Loucy (cell line): ENCODE measurements around the gene PRM1.

ENCODE experiments used
- CTCF ChIP-seq: fragments of 200-600 bp; sonication (generic); conservative IDR thresholded peaks from 2 replicates; pipeline ENCODE4 v1.5.1; 2014; ENCODE audit warnings: mild to moderate bottlenecking, antibody characterized with exemption, low read length
- EZH2phosphoT487 ChIP-seq: fragments of 200-600 bp; IDR thresholded peaks from 2 replicates; pipeline ENCODE4 v1.6.1; 2018; ENCODE audit warnings: antibody characterized with exemption, mild to moderate bottlenecking, moderate library complexity, borderline replicate concordance

DNA sequence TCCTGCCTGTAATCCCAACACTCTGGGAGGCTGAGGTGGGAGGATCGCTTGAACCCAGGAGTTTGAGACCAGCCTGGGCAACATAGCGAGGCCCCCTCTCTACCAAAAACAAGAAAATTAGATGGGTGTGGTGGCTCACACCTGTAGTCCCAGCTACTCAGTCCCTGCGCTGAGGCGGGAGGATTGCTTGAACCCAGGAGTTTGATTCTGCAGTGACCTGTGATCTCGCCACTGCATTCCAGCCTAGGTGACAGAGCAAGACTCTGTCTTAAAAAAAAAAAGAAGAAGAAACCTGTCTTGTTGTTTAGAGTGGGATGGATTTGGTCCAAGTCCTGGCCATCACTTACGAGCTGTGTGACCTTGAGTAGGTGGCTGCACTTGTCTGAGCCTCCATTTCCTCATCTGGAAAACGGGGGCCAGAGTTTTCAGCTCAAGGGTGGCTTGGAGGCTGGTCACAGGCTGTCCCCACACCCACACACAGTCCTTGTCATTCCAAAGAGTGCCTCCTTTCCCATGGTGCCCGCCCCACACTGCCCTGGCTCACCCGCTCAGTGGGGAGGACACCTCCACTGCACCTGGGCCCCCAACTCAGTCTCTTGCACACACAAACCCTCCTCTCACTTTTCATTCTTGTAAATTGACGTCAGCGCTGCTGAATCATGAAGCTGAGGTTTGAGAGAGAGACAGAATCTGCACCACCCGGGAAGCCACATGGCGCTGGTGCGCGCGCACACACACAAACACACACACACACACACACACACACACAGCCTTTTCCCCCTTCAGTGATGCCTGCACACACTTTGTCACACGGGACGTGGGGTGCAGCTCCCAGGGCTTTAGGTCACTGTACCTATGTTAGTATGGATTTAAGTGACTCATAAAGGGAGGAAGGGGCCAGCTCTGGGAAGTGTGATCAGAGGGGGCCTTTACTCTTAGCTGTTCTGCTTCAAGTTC lies 29.3 kb downstream of the PRM1 start:
- TF ChIP-seq CTCF = no peak
- TF ChIP-seq EZH2phosphoT487 = no peak
